ENCODE results near the gene EIF2S3. TPM values are rescaled to one million over a fixed set of nuclear protein-coding genes. Genes with fewer than 3 reads are reported as not detected.
"Not testable (repeated sequence)": the region's sequence is repeated elsewhere in the genome, so short reads cannot be mapped to it uniquely, and the experiment has no call there.

EIF2S3 gene
- total RNA-seq, 1 experiment from 2014 or later = 162 TPM

- not testable (repeated sequence) for H3K27ac ChIP-seq; H3K9me3 ChIP-seq (replicated peaks); H3K27me3 ChIP-seq (replicated peaks); H3K4me1 ChIP-seq (replicated peaks); H3K4me3 ChIP-seq; DNase-seq (ENCODE audit: low read depth in 1 of 2, low spot score in 2 of 2)
- H3K36me3 ChIP-seq = peaks cover 11% of the 10 kb centered on the region
Measured at GRCh38 chrX:24080245-24080644, 25.5 kb downstream of the EIF2S3 start.

DNA sequence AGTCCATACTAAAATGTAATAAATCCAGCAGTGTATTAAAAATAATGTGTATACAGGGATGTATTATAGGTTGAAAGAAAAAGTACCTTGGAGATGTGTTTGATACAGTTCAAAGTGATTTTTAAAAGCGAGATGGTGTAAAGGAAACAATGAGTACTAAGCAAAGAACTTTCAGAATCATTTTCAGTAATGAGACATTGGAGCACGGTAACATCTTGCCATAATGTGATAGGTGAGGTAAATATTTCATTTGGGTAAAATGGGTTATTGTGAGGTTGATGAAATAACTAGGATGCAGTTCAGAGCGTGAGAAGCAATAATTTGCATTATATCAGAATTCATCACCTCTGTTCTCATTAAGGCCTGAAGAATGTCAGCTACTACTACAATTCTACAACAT is 25.9 kb downstream of the EIF2S3 start:
- Histone ChIP-seq H3K27me3 (replicated peaks) (no peaks in the 10 kb centered on the region), H3K9me3 (replicated peaks) (no peaks in the 10 kb centered on the region), H3K36me3 (peaks cover 7% of the 10 kb centered on the region), H3K4me3 (no peak overlapping the region), H3K27ac (no peak overlapping the region), H3K4me1 (replicated peaks) (no peaks in the 10 kb centered on the region)
- no peak for DNase-seq (ENCODE audit: low read depth in 1 of 2, low spot score in 2 of 2)

- H3K27ac ChIP-seq = no peak overlapping the region
- DNase-seq (ENCODE audit: low read depth in 1 of 2, low spot score in 2 of 2) = peak; percentile 52 to 70
- no peaks in the 10 kb centered on the region for H3K27me3 ChIP-seq (replicated peaks)
- H3K36me3 ChIP-seq = no peaks in the 10 kb centered on the region
- H3K4me3 ChIP-seq = no peak overlapping the region
- H3K9me3 ChIP-seq (replicated peaks) = no peaks in the 10 kb centered on the region
- no peaks in the 10 kb centered on the region for H3K4me1 ChIP-seq (replicated peaks)
Measured at GRCh38 chrX:24081661-24082154, 27.0 kb downstream of the EIF2S3 start.

- no peaks in the 10 kb centered on the region for H3K27me3 ChIP-seq (replicated peaks)
- no peaks in the 10 kb centered on the region for H3K36me3 ChIP-seq
- no peaks in the 10 kb centered on the region for H3K4me1 ChIP-seq (replicated peaks)
- no peaks in the 10 kb centered on the region for H3K9me3 ChIP-seq (replicated peaks)
- no peak for DNase-seq (ENCODE audit: low read depth in 1 of 2, low spot score in 2 of 2)
- H3K27ac ChIP-seq = no peak overlapping the region
- no peak overlapping the region for H3K4me3 ChIP-seq
Measured at GRCh38 chrX:24082447-24082846, 27.7 kb downstream of the EIF2S3 start.

DNA sequence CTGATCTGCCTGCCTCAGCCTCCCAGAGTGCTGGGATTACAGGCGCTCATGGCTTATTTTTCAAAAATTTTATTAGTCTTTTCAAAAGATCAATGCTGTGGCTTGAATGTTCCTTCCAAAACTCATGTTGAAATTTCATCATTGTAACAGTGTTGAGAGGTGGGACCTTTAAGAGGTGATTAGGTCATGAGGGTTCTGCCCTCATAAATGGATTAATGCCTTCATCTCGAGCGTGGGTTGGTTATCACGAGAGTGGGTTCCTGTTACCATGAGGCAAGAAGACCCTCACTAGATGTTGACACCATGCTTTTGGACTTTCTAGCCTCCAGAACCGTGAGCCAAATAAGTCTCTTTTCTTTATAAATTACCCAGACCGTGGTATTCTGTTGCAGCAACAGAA is 30.3 kb downstream of the EIF2S3 start:
- Histone ChIP-seq H3K4me1 (replicated peaks) (no peaks in the 10 kb centered on the region), H3K36me3 (no peaks in the 10 kb centered on the region), H3K4me3 (no peak overlapping the region), H3K27ac (no peak overlapping the region), H3K27me3 (replicated peaks) (no peaks in the 10 kb centered on the region), H3K9me3 (replicated peaks) (no peaks in the 10 kb centered on the region)
- no peak for DNase-seq (ENCODE audit: low read depth in 1 of 2, low spot score in 2 of 2)

DNA sequence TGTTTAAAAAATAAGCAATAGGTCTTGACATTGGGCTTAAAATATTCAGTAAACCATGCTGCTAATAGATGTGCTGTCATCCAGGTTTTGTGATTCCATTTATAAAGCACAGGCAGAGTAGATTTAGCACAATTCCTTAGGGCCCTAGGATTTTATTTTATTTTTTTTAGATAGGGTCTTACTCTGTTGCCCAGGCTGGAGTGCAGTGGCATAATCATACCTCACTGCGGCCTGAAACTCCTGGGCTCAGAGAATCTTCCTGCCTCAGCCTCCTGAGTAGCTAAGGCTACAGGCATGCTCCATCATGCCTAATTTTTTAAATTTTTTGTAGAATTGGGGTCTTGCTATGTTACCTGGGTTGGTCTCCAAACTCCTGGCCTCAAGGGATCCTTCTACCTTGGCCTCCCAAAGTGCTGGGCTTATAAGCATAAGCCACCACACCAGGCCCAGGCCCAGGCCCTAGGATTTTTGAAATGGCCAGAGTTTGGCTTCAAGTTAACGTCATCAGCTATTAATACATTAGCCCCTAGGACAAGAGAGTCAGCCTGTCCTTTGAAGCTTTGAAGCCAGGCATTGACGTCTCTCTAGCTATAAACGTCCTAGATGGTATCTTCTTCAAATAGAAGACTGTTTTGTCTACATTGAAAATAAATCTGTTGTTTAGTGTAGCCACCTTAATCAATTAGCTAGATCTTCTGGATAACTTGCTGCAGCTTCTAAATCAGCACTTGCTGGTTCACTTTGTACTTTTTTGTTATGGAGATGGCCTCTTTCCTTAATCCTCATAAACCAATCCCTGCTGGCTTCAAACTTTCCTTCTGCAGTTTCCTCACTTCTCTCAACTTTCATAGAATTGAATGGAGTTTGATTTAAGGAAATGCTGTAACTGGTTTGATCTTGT is 35.8 kb downstream of the EIF2S3 start:
- Histone ChIP-seq H3K4me3 (no peak overlapping the region), H3K36me3 (no peaks in the 10 kb centered on the region), H3K27me3 (replicated peaks) (no peaks in the 10 kb centered on the region), H3K27ac (no peak overlapping the region), H3K4me1 (replicated peaks) (no peaks in the 10 kb centered on the region), H3K9me3 (replicated peaks) (no peaks in the 10 kb centered on the region)
- no peak for DNase-seq (ENCODE audit: low read depth in 1 of 2, low spot score in 2 of 2)

DNA sequence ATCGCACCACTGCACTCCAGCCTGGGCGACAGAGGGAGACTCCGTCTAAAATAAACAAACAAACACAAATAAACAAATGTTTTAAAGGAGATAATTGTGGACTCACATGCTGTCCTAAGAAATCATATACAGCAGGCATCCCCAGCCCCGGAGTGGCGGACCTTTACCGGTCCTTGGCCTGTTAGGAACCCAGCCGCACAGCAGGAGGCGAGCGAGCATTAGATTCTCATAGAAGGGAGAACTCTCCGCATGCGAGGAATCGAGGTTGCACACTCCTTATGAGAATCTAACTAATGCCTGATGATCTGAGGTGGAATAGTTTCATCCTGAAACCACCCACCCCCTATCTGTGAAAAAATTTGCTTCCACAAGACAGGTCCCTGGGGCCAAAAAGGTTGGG is 39.0 kb downstream of the EIF2S3 start:
- Histone ChIP-seq H3K4me3 (no peak overlapping the region), H3K9me3 (replicated peaks) (no peaks in the 10 kb centered on the region), H3K27ac (no peak overlapping the region), H3K36me3 (no peaks in the 10 kb centered on the region), H3K4me1 (replicated peaks) (no peaks in the 10 kb centered on the region), H3K27me3 (replicated peaks) (no peaks in the 10 kb centered on the region)
- no peak for DNase-seq (ENCODE audit: low read depth in 1 of 2, low spot score in 2 of 2)

- Histone ChIP-seq H3K9me3 (replicated peaks) (no peaks in the 10 kb centered on the region), H3K4me3 (no peak overlapping the region), H3K27me3 (replicated peaks) (no peaks in the 10 kb centered on the region), H3K4me1 (replicated peaks) (no peaks in the 10 kb centered on the region), H3K27ac (no peak overlapping the region), H3K36me3 (no peaks in the 10 kb centered on the region)
- no peak for DNase-seq (ENCODE audit: low read depth in 1 of 2, low spot score in 2 of 2)
Measured at GRCh38 chrX:24097741-24098260, 43.0 kb downstream of the EIF2S3 start.

DNA sequence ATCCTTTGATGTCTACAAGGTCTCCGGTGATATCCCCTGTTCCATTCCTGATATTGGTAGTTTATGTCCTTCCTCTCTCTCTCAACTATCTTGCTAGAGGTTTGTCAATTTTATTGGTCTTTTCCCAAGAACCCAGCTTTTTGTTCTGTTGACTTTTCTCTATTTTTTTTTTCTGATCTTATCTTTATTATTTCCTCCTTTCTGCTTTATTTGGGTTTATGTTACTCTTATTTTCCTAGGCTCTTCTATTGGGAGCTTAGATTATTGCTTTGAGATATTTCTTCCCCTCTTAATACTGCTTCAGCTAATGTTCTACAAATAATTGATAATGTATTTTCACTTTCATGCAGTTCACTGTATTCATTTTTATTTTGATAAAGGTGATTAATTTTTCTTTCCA is 44.2 kb downstream of the EIF2S3 start:
- no peaks in the 10 kb centered on the region for H3K4me1 ChIP-seq (replicated peaks)
- no peak overlapping the region for H3K4me3 ChIP-seq
- no peaks in the 10 kb centered on the region for H3K36me3 ChIP-seq
- H3K27ac ChIP-seq = no peak overlapping the region
- DNase-seq (ENCODE audit: low read depth in 1 of 2, low spot score in 2 of 2) = no peak
- H3K9me3 ChIP-seq (replicated peaks) = no peaks in the 10 kb centered on the region
- H3K27me3 ChIP-seq (replicated peaks) = no peaks in the 10 kb centered on the region

DNA sequence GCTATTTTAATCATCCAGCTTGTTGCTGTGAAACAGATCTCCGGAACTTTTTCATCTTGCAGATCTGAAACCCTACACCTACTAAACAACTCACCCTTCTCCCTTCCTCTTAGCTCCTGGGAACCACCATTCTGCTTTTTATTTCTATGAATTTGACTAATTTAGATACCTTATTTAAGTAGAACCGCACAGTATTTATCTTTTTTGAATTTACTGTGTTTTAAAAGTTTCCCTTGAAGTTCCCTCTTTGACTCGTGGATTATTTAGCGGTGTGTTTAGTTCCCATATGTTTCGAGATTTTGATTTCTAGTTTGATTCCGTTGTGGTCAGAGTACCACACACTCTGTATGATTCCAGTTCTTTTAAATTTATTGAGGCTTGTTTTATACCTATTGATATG is 44.6 kb downstream of the EIF2S3 start:
- H3K4me3 ChIP-seq = no peak overlapping the region
- H3K27me3 ChIP-seq (replicated peaks) = no peaks in the 10 kb centered on the region
- DNase-seq (ENCODE audit: low read depth in 1 of 2, low spot score in 2 of 2) = no peak
- H3K9me3 ChIP-seq (replicated peaks) = no peaks in the 10 kb centered on the region
- H3K4me1 ChIP-seq (replicated peaks) = no peaks in the 10 kb centered on the region
- H3K27ac ChIP-seq = no peak overlapping the region
- H3K36me3 ChIP-seq = no peaks in the 10 kb centered on the region

DNA sequence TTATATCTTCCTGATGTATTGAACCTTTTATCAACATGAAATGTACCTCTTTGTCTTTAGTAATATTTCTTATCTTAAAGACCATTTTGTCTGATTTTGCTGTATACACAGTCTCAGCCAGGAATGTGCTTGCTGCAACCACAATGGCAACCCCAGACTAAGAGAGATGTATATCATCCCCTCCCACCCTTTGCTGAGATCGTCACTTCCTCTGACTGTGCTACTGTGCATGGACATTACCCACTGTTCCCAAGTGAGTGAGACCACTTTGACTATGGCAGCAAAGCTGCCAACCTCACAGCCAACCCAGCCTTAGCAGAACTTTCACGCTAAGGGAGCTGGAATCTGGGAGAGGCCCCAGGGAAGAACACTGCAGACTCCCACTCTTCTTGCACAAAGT is 46.0 kb downstream of the EIF2S3 start:
- Histone ChIP-seq H3K27ac (no peak overlapping the region), H3K9me3 (replicated peaks) (no peaks in the 10 kb centered on the region), H3K4me1 (replicated peaks) (no peaks in the 10 kb centered on the region), H3K36me3 (no peaks in the 10 kb centered on the region), H3K4me3 (no peak overlapping the region), H3K27me3 (replicated peaks) (no peaks in the 10 kb centered on the region)
- no peak for DNase-seq (ENCODE audit: low read depth in 1 of 2, low spot score in 2 of 2)

GRCh38 chrX:24110069-24110468 is 55.3 kb downstream of the EIF2S3 start:
- no peaks in the 10 kb centered on the region for H3K36me3 ChIP-seq
- H3K27ac ChIP-seq = no peak overlapping the region
- no peaks in the 10 kb centered on the region for H3K27me3 ChIP-seq (replicated peaks)
- H3K4me3 ChIP-seq = no peak overlapping the region
- peaks cover 9% of the 10 kb centered on the region for H3K4me1 ChIP-seq (replicated peaks)
- DNase-seq (ENCODE audit: low read depth in 1 of 2, low spot score in 2 of 2) = no peak
- no peaks in the 10 kb centered on the region for H3K9me3 ChIP-seq (replicated peaks)

GRCh38 chrX:24113181-24113580 is 58.4 kb downstream of the EIF2S3 start:
- H3K4me1 ChIP-seq (replicated peaks) = peaks cover 16% of the 10 kb centered on the region
- peak in 1 of 2 experiments; percentile 25 for DNase-seq (ENCODE audit: low read depth in 1 of 2, low spot score in 2 of 2)
- no peaks in the 10 kb centered on the region for H3K36me3 ChIP-seq
- H3K9me3 ChIP-seq (replicated peaks) = no peaks in the 10 kb centered on the region
- no peaks in the 10 kb centered on the region for H3K27me3 ChIP-seq (replicated peaks)
- no peak overlapping the region for H3K27ac ChIP-seq
- H3K4me3 ChIP-seq = no peak overlapping the region

- H3K27me3 ChIP-seq (replicated peaks) = no peaks in the 10 kb centered on the region
- DNase-seq (ENCODE audit: low read depth in 1 of 2, low spot score in 2 of 2) = peak; percentile 17 to 38
- no peak overlapping the region for H3K27ac ChIP-seq
- H3K4me1 ChIP-seq (replicated peaks) = peaks cover 16% of the 10 kb centered on the region
- no peaks in the 10 kb centered on the region for H3K9me3 ChIP-seq (replicated peaks)
- no peaks in the 10 kb centered on the region for H3K36me3 ChIP-seq
- H3K4me3 ChIP-seq = no peak overlapping the region
Measured at GRCh38 chrX:24117258-24117657, 62.5 kb downstream of the EIF2S3 start.
